ENCODE data around the gene C1QL4.
"Not testable (repeated sequence)": the region's sequence is repeated elsewhere in the genome, so short reads cannot be mapped to it uniquely, and the experiment has no call there.

C1QL4 gene

GRCh38 chr12:49322708-49323523, 14.1 kb downstream of the C1QL4 start, which contains the start of gene TROAP:
Gene TROAP, plus strand, starts transcription at chr12:49323255. Its CDS starts 354 bp downstream, at chr12:49323609.
- H2BK12ac ChIP-seq (ENCODE audit: low read length), result no peak within 1 kb of the TSS
- H3K23ac ChIP-seq (ENCODE audit: low read length), result no peak within 1 kb of the TSS
- H3K9ac ChIP-seq (ENCODE audit: low read length), result peak within 1 kb of the TSS; percentile 84
- H4K12ac ChIP-seq (ENCODE audit: low read depth, low read length), result peak within 1 kb of the TSS; percentile 92
- no peaks in the 10 kb centered on the region for H3K9me3 ChIP-seq (ENCODE audit: insufficient read depth, low read depth, low read length)
- no CpG with 5 or more reads among the region's 65 CpGs for WGBS (ENCODE audit: extremely low coverage, insufficient coverage, insufficient read length)
- H2BK120ac ChIP-seq (ENCODE audit: insufficient read depth, low read length, poor library complexity), result peak within 1 kb of the TSS; percentile 15
- peak within 1 kb of the TSS; percentile 65 for H4K91ac ChIP-seq (ENCODE audit: low read depth, low read length)
- peaks cover 5% of the 10 kb centered on the region for H3K79me1 ChIP-seq (ENCODE audit: low read length)
- peaks cover 2% of the 10 kb centered on the region for H3K79me2 ChIP-seq (ENCODE audit: control insufficient read depth, insufficient read depth, low read length, poor library complexity)
- H3K4ac ChIP-seq (ENCODE audit: low read depth, low read length), result peak within 1 kb of the TSS; percentile 73
- H3K18ac ChIP-seq (ENCODE audit: low read length), result peak within 1 kb of the TSS; percentile 64
- peak within 1 kb of the TSS; percentile 94 for H4K8ac ChIP-seq (ENCODE audit: low read depth, low read length)
- H3K4me1 ChIP-seq (ENCODE audit: control insufficient read depth in 1 of 2, insufficient read depth in 2 of 2, low read length in 2 of 2), result peaks cover 11 to 13% of the 10 kb centered on the region in 2 experiments
- H3K27me3 ChIP-seq (ENCODE audit: insufficient read depth, low read length), result no peaks in the 10 kb centered on the region
- peak within 1 kb of the TSS; percentile 84 for H3K4me3 ChIP-seq (ENCODE audit: low read depth, low read length)
- H3K4me2 ChIP-seq (ENCODE audit: low read length), result peak within 1 kb of the TSS; percentile 88
- no peak within 1 kb of the TSS for H3K27ac ChIP-seq (ENCODE audit: low read depth, low read length)
- H2BK5ac ChIP-seq (ENCODE audit: low read depth, low read length, poor library complexity), result peak within 1 kb of the TSS; percentile 56
- peak within 1 kb of the TSS; percentile 53 for H2AK5ac ChIP-seq (ENCODE audit: low read length)
- H3K14ac ChIP-seq (ENCODE audit: low read length), result peak within 1 kb of the TSS; percentile 67
- H3K36me3 ChIP-seq (ENCODE audit: control insufficient read depth in 1 of 2, insufficient read depth in 2 of 2, low read length in 2 of 2), result peaks cover 15 to 19% of the 10 kb centered on the region in 2 experiments
- DNase-seq, result peak; percentile 98 to 100
- peak within 1 kb of the TSS; percentile 94 for H2AFZ ChIP-seq (ENCODE audit: insufficient read depth, low read length, poor library complexity)

- peaks cover 15 to 17% of the 10 kb centered on the region in 2 experiments for H3K36me3 ChIP-seq (ENCODE audit: control insufficient read depth in 1 of 2, insufficient read depth in 2 of 2, low read length in 2 of 2)
- H3K4me1 ChIP-seq (ENCODE audit: control insufficient read depth in 1 of 2, insufficient read depth in 2 of 2, low read length in 2 of 2), result peaks cover 11 to 13% of the 10 kb centered on the region in 2 experiments
- no peak overlapping the region for H3K4ac ChIP-seq (ENCODE audit: low read depth, low read length)
- no peaks in the 10 kb centered on the region for H3K27me3 ChIP-seq (ENCODE audit: insufficient read depth, low read length)
- no CpG with 5 or more reads among the region's 12 CpGs for WGBS (ENCODE audit: extremely low coverage, insufficient coverage, insufficient read length)
- H3K18ac ChIP-seq (ENCODE audit: low read length), result no peak overlapping the region
- H2BK12ac ChIP-seq (ENCODE audit: low read length), result no peak overlapping the region
- no peak overlapping the region for H3K9ac ChIP-seq (ENCODE audit: low read length)
- peak overlapping the region; percentile 94 for H4K8ac ChIP-seq (ENCODE audit: low read depth, low read length)
- peak overlapping the region; percentile 92 for H4K12ac ChIP-seq (ENCODE audit: low read depth, low read length)
- peak overlapping the region; percentile 83 for H3K4me3 ChIP-seq (ENCODE audit: low read depth, low read length)
- H2AK5ac ChIP-seq (ENCODE audit: low read length), result peak overlapping the region; percentile 53
- no peaks in the 10 kb centered on the region for H3K9me3 ChIP-seq (ENCODE audit: insufficient read depth, low read depth, low read length)
- no peak overlapping the region for H3K23ac ChIP-seq (ENCODE audit: low read length)
- H2BK120ac ChIP-seq (ENCODE audit: insufficient read depth, low read length, poor library complexity), result no peak overlapping the region
- peak in 1 of 2 donors; percentile 46 for DNase-seq
- peaks cover 5% of the 10 kb centered on the region for H3K79me1 ChIP-seq (ENCODE audit: low read length)
- no peak overlapping the region for H3K27ac ChIP-seq (ENCODE audit: low read depth, low read length)
- H4K91ac ChIP-seq (ENCODE audit: low read depth, low read length), result no peak overlapping the region
- H2BK5ac ChIP-seq (ENCODE audit: low read depth, low read length, poor library complexity), result no peak overlapping the region
- no peak overlapping the region for H3K14ac ChIP-seq (ENCODE audit: low read length)
- peak overlapping the region; percentile 69 for H3K4me2 ChIP-seq (ENCODE audit: low read length)
- peak overlapping the region; percentile 87 for H2AFZ ChIP-seq (ENCODE audit: insufficient read depth, low read length, poor library complexity)
- H3K79me2 ChIP-seq (ENCODE audit: control insufficient read depth, insufficient read depth, low read length, poor library complexity), result peaks cover 2% of the 10 kb centered on the region
Observed at GRCh38 chr12:49322367-49322707, 14.7 kb downstream of the C1QL4 start.

GRCh38 chr12:49320411-49321103, 16.4 kb downstream of the C1QL4 start:
- WGBS (ENCODE audit: extremely low coverage, insufficient coverage, insufficient read length), result no CpG with 5 or more reads among the region's 9 CpGs
- not testable (repeated sequence) for H3K4me2 ChIP-seq (ENCODE audit: low read length); H3K27me3 ChIP-seq (ENCODE audit: insufficient read depth, low read length); H4K8ac ChIP-seq (ENCODE audit: low read depth, low read length); H4K91ac ChIP-seq (ENCODE audit: low read depth, low read length); H3K79me2 ChIP-seq (ENCODE audit: control insufficient read depth, insufficient read depth, low read length, poor library complexity); H3K79me1 ChIP-seq (ENCODE audit: low read length); H2AFZ ChIP-seq (ENCODE audit: insufficient read depth, low read length, poor library complexity); H3K4ac ChIP-seq (ENCODE audit: low read depth, low read length); DNase-seq; H2BK120ac ChIP-seq (ENCODE audit: insufficient read depth, low read length, poor library complexity); H3K27ac ChIP-seq (ENCODE audit: low read depth, low read length); H3K14ac ChIP-seq (ENCODE audit: low read length); H3K9me3 ChIP-seq (ENCODE audit: insufficient read depth, low read depth, low read length); H3K9ac ChIP-seq (ENCODE audit: low read length); H3K36me3 ChIP-seq (ENCODE audit: control insufficient read depth in 1 of 2, insufficient read depth in 2 of 2, low read length in 2 of 2); H2AK5ac ChIP-seq (ENCODE audit: low read length); H2BK12ac ChIP-seq (ENCODE audit: low read length); H2BK5ac ChIP-seq (ENCODE audit: low read depth, low read length, poor library complexity); H3K23ac ChIP-seq (ENCODE audit: low read length); H3K18ac ChIP-seq (ENCODE audit: low read length); H3K4me3 ChIP-seq (ENCODE audit: low read depth, low read length); H4K12ac ChIP-seq (ENCODE audit: low read depth, low read length)
- peaks cover 11 to 13% of the 10 kb centered on the region in 2 experiments for H3K4me1 ChIP-seq (ENCODE audit: control insufficient read depth in 1 of 2, insufficient read depth in 2 of 2, low read length in 2 of 2)

- not testable (repeated sequence) for H3K79me1 ChIP-seq (ENCODE audit: low read length); H3K4me2 ChIP-seq (ENCODE audit: low read length); H3K4me3 ChIP-seq (ENCODE audit: low read depth, low read length); H4K12ac ChIP-seq (ENCODE audit: low read depth, low read length); H3K27ac ChIP-seq (ENCODE audit: low read depth, low read length); H3K23ac ChIP-seq (ENCODE audit: low read length); H3K4me1 ChIP-seq (ENCODE audit: control insufficient read depth in 1 of 2, insufficient read depth in 2 of 2, low read length in 2 of 2); H3K14ac ChIP-seq (ENCODE audit: low read length); H2BK120ac ChIP-seq (ENCODE audit: insufficient read depth, low read length, poor library complexity); H3K9me3 ChIP-seq (ENCODE audit: insufficient read depth, low read depth, low read length); H4K8ac ChIP-seq (ENCODE audit: low read depth, low read length); H3K18ac ChIP-seq (ENCODE audit: low read length); H3K36me3 ChIP-seq (ENCODE audit: control insufficient read depth in 1 of 2, insufficient read depth in 2 of 2, low read length in 2 of 2); H3K4ac ChIP-seq (ENCODE audit: low read depth, low read length); H2BK5ac ChIP-seq (ENCODE audit: low read depth, low read length, poor library complexity); H2AK5ac ChIP-seq (ENCODE audit: low read length); H4K91ac ChIP-seq (ENCODE audit: low read depth, low read length); H2AFZ ChIP-seq (ENCODE audit: insufficient read depth, low read length, poor library complexity); H3K79me2 ChIP-seq (ENCODE audit: control insufficient read depth, insufficient read depth, low read length, poor library complexity); H3K27me3 ChIP-seq (ENCODE audit: insufficient read depth, low read length); DNase-seq; H3K9ac ChIP-seq (ENCODE audit: low read length); H2BK12ac ChIP-seq (ENCODE audit: low read length)
- WGBS (ENCODE audit: extremely low coverage, insufficient coverage, insufficient read length), result no CpG with 5 or more reads among the region's 10 CpGs
Observed at GRCh38 chr12:49317118-49317517, 19.9 kb downstream of the C1QL4 start.

Data from trophoblast cell (in vitro differentiated cells and primary cell).